ENCODE data around the gene PKD1.
"Not testable (repeated sequence)": the region's sequence is repeated elsewhere in the genome, so short reads cannot be mapped to it uniquely, and the experiment has no call there.

Gene PKD1

GRCh38 chr16:2122934-2123683 lies 12.6 kb downstream of the PKD1 start:
- DNase-seq = not testable (repeated sequence)

- DNase-seq = no peak
These were observed 13.3 kb downstream of the PKD1 start for GRCh38 chr16:2122429-2122828.

GRCh38 chr16:2121853-2122252 lies 13.8 kb downstream of the PKD1 start:
- no peak for DNase-seq

- not testable (repeated sequence) for DNase-seq
These were observed 14.4 kb downstream of the PKD1 start for GRCh38 chr16:2121325-2121724.

- not testable (repeated sequence) for DNase-seq
These were observed 17.6 kb downstream of the PKD1 start for GRCh38 chr16:2117960-2118722.

- not testable (repeated sequence) for DNase-seq
These were observed 18.4 kb downstream of the PKD1 start for GRCh38 chr16:2117341-2117740.

GRCh38 chr16:2116428-2116827 lies 19.3 kb downstream of the PKD1 start:
- not testable (repeated sequence) for DNase-seq

- DNase-seq = no peak
These were observed 20.1 kb downstream of the PKD1 start for GRCh38 chr16:2115591-2115973.

GRCh38 chr16:2114885-2115590 lies 20.7 kb downstream of the PKD1 start:
- not testable (repeated sequence) for DNase-seq

GRCh38 chr16:2114225-2114624 lies 21.5 kb downstream of the PKD1 start:
- DNase-seq = not testable (repeated sequence)

GRCh38 chr16:2112539-2113106 lies 23.1 kb downstream of the PKD1 start:
- DNase-seq = not testable (repeated sequence)

GRCh38 chr16:2111412-2112335 lies 24.0 kb downstream of the PKD1 start:
- not testable (repeated sequence) for DNase-seq

- DNase-seq = not testable (repeated sequence)
These were observed 24.7 kb downstream of the PKD1 start for GRCh38 chr16:2111009-2111353.

- not testable (repeated sequence) for DNase-seq
These were observed 25.2 kb downstream of the PKD1 start for GRCh38 chr16:2110332-2111008.

- DNase-seq = not testable (repeated sequence)
These were observed 25.8 kb downstream of the PKD1 start for GRCh38 chr16:2109872-2110271.

GRCh38 chr16:2109271-2109580 lies 26.5 kb downstream of the PKD1 start:
- DNase-seq = not testable (repeated sequence)

- DNase-seq = not testable (repeated sequence)
These were observed 27.0 kb downstream of the PKD1 start for GRCh38 chr16:2108446-2109270.

GRCh38 chr16:2107791-2108125 lies 27.9 kb downstream of the PKD1 start:
- DNase-seq = not testable (repeated sequence)

GRCh38 chr16:2107121-2107790 lies 28.4 kb downstream of the PKD1 start:
- not testable (repeated sequence) for DNase-seq

GRCh38 chr16:2106211-2106610 lies 29.5 kb downstream of the PKD1 start:
- DNase-seq = not testable (repeated sequence)
